ENCODE measurements around the gene MACROD2.
"Not testable (repeated sequence)": the region's sequence is repeated elsewhere in the genome, so short reads cannot be mapped to it uniquely, and the experiment has no call there.

The MACROD2 gene

GRCh38 chr20:15336536-15336935 is 1341.2 kb downstream of the MACROD2 start:
- DNase-seq: no peak

GRCh38 chr20:15339264-15339663 is 1343.9 kb downstream of the MACROD2 start:
- no peak for DNase-seq

GRCh38 chr20:15342991-15343523 is 1347.7 kb downstream of the MACROD2 start:
- DNase-seq: no peak

GRCh38 chr20:15345287-15345686 is 1350.0 kb downstream of the MACROD2 start:
- no peak for DNase-seq

- DNase-seq: no peak
Measured at GRCh38 chr20:15346657-15347280, 1351.5 kb downstream of the MACROD2 start.

- no peak for DNase-seq
Measured at GRCh38 chr20:15359056-15359455, 1363.7 kb downstream of the MACROD2 start.

GRCh38 chr20:15362849-15363248 is 1367.5 kb downstream of the MACROD2 start:
- no peak for DNase-seq

GRCh38 chr20:15364781-15365180 is 1369.5 kb downstream of the MACROD2 start:
- no peak for DNase-seq

- no peak for DNase-seq
Measured at GRCh38 chr20:15370370-15370769, 1375.1 kb downstream of the MACROD2 start.

GRCh38 chr20:15374682-15375081 is 1379.4 kb downstream of the MACROD2 start:
- DNase-seq: no peak

GRCh38 chr20:15375836-15376235 is 1380.5 kb downstream of the MACROD2 start:
- no peak for DNase-seq

GRCh38 chr20:15377603-15378002 is 1382.3 kb downstream of the MACROD2 start:
- not testable (repeated sequence) for DNase-seq

- no peak for DNase-seq
Measured at GRCh38 chr20:15378151-15378550, 1382.8 kb downstream of the MACROD2 start.

GRCh38 chr20:15379681-15380296 is 1384.5 kb downstream of the MACROD2 start:
- no peak for DNase-seq

- DNase-seq: no peak
Measured at GRCh38 chr20:15380770-15381169, 1385.5 kb downstream of the MACROD2 start.

GRCh38 chr20:15387228-15387627 is 1391.9 kb downstream of the MACROD2 start:
- DNase-seq: no peak

GRCh38 chr20:15395457-15395856 is 1400.1 kb downstream of the MACROD2 start:
- DNase-seq: no peak

- DNase-seq: no peak
Measured at GRCh38 chr20:15396026-15396425, 1400.7 kb downstream of the MACROD2 start.

- DNase-seq: no peak
Measured at GRCh38 chr20:15396900-15397299, 1401.6 kb downstream of the MACROD2 start.

- DNase-seq: no peak
Measured at GRCh38 chr20:15399781-15400180, 1404.5 kb downstream of the MACROD2 start.

GRCh38 chr20:15406072-15406471 is 1410.8 kb downstream of the MACROD2 start:
- DNase-seq: no peak

GRCh38 chr20:15411781-15412180 is 1416.5 kb downstream of the MACROD2 start:
- DNase-seq: no peak

- no peak for DNase-seq
Measured at GRCh38 chr20:15415908-15416307, 1420.6 kb downstream of the MACROD2 start.

GRCh38 chr20:15419856-15420255 is 1424.5 kb downstream of the MACROD2 start:
- DNase-seq: no peak

- DNase-seq: no peak
Measured at GRCh38 chr20:15422966-15423365, 1427.7 kb downstream of the MACROD2 start.
